ENCODE data around the gene LAMA2. TPM values are rescaled to one million over a fixed set of nuclear protein-coding genes. Genes with fewer than 3 reads are reported as not detected.

Gene LAMA2
- 100 to 1,000 TPM; 116 to 293 (median 118) TPM for total RNA-seq

GRCh38 chr6:128882991-128883611, at the start of gene LAMA2:
LAMA2 (plus strand) TSS chr6:128883138; CDS start chr6:128883246, 108 bp downstream.
- Histone ChIP-seq H3K4me1 (no peaks in the 10 kb centered on the region), H3K36me3 (peaks cover 3% of the 10 kb centered on the region), H3K9me3 (no peaks in the 10 kb centered on the region), H3K4me3 (peak within 1 kb of the TSS; percentile 53 to 84 (median 57)), H3K27me3 (no peaks in the 10 kb centered on the region), H3K27ac (peak within 1 kb of the TSS; percentile 46 to 87)
- TF ChIP-seq POLR2AphosphoS5 (IDR thresholded peaks at IDR 0.05), result peak; percentile 67 to 84 (median 68)
- peak; percentile 33 for TF ChIP-seq POLR2A (IDR thresholded peaks at IDR 0.05)
- no peak for TF ChIP-seq CTCF (IDR thresholded peaks at IDR 0.05)
- intact Hi-C loops (cut with DNase I; ENCODE audit: low total_unique reads), result loop anchor here (10.0 kb wide), 1 partner anchor 148 kb away; no protein-coding TSS in a partner anchor
- peak; percentile 49 to 56 for DNase-seq (ENCODE audit: low spot score in 2 of 2)

GRCh38 chr6:128836761-128837160, 46.2 kb upstream of the LAMA2 start:
- H3K27me3 ChIP-seq, result no peaks in the 10 kb centered on the region

DNA sequence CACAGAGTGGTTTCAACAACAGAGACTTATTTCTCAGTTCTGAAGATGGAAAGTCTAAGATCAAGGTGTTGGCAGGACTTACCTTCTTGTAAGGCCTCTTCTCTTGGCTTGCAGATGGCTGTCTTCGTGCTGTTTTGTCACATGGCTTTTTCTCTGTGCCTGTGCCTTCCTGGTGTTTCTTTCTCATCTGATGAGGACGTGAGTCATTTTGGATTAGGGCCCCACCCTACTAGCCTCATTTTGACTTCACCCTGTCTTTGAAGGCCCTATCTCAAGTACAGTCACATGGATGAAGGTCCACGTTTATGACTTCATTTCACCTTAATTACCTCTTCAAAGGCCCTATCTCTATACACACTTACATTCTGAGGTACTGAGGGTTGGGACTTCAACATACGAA, 41.4 kb upstream of the LAMA2 start:
- no peaks in the 10 kb centered on the region for H3K27me3 ChIP-seq
- H3K9me3 ChIP-seq, result no peaks in the 10 kb centered on the region
- DNase-seq (ENCODE audit: low spot score in 2 of 2), result no peak
- no peaks in the 10 kb centered on the region for H3K36me3 ChIP-seq
- H3K27ac ChIP-seq, result no peak overlapping the region
- TF ChIP-seq POLR2AphosphoS5 (IDR thresholded peaks at IDR 0.05) (no peak), POLR2A (IDR thresholded peaks at IDR 0.05) (no peak), CTCF (IDR thresholded peaks at IDR 0.05) (no peak)
- H3K4me1 ChIP-seq, result no peaks in the 10 kb centered on the region
- H3K4me3 ChIP-seq, result no peak overlapping the region
- intact Hi-C loops (cut with DNase I; ENCODE audit: low total_unique reads), result no loop called here

More at GRCh38 chr6:128836761-128837160, 46.2 kb upstream of the LAMA2 start:
- H3K4me1 ChIP-seq, result no peaks in the 10 kb centered on the region
- intact Hi-C loops (cut with DNase I; ENCODE audit: low total_unique reads), result no loop called here
- DNase-seq (ENCODE audit: low spot score in 2 of 2), result no peak
- no peaks in the 10 kb centered on the region for H3K9me3 ChIP-seq
- no peak overlapping the region for H3K27ac ChIP-seq
- TF ChIP-seq POLR2A (IDR thresholded peaks at IDR 0.05) (no peak), CTCF (IDR thresholded peaks at IDR 0.05) (no peak), POLR2AphosphoS5 (IDR thresholded peaks at IDR 0.05) (no peak)
- H3K4me3 ChIP-seq, result no peak overlapping the region
- no peaks in the 10 kb centered on the region for H3K36me3 ChIP-seq

DNA sequence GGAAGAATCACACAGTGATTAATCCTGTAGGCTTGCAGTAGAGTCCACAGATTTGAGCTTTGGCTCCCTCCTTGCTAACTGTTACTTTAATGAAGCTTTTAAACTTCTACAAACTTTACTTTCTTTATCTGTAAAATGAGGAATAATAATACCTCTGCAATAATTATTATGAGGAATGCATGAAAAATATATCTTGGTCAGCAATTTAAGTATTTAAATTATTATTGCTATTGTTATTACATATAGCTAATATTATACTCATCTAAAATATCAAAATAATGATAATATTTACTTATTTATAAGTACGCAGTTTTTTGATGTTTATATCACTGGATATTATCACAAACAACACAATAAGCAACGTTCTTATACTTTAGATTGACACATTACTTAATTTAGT, 38.3 kb upstream of the LAMA2 start:
- H3K4me1 ChIP-seq, result no peaks in the 10 kb centered on the region
- TF ChIP-seq POLR2AphosphoS5 (IDR thresholded peaks at IDR 0.05) (no peak), POLR2A (IDR thresholded peaks at IDR 0.05) (no peak), CTCF (IDR thresholded peaks at IDR 0.05) (no peak)
- no peaks in the 10 kb centered on the region for H3K36me3 ChIP-seq
- H3K27ac ChIP-seq, result no peak overlapping the region
- no peak for DNase-seq (ENCODE audit: low spot score in 2 of 2)
- H3K27me3 ChIP-seq, result no peaks in the 10 kb centered on the region
- no peaks in the 10 kb centered on the region for H3K9me3 ChIP-seq
- no peak overlapping the region for H3K4me3 ChIP-seq
- intact Hi-C loops (cut with DNase I; ENCODE audit: low total_unique reads), result no loop called here

DNA sequence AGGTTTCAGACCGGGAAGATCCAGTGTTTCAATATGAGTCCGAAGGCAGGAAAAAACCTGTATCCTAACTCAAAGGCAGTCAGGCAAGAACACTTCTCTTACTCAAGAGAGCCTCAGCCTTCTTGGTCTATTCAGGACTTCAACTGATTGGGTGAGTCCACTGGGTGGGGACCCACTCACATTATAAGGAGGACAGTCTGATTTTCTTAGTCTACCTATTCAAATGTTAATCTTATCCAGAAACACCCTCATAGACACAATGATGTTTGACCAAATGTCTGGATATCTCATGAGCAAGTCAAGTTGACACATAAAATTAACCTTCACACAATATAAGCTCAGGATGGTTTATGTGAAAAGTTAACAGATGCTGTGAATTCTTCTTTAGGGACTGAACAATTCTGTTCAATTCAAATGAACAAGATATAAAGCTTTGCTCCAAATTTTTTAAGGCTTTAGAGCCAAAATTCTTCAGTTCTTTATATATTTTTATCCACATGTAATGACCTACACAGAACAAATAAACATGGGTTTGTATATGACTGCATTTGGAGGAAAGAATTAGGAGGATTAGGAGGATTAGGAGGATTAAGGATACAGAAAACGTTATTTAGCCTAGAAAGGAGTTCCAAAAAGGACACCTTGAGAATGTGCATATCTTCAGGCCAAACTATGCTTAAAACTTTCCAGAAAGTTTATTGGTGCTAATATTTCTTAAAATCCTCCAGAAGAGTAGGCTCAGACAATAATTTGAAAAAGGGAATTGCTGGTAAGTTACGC, 35.3 kb upstream of the LAMA2 start:
- TF ChIP-seq CTCF (IDR thresholded peaks at IDR 0.05) (no peak), POLR2A (IDR thresholded peaks at IDR 0.05) (no peak), POLR2AphosphoS5 (IDR thresholded peaks at IDR 0.05) (no peak)
- DNase-seq (ENCODE audit: low spot score in 2 of 2), result no peak
- Histone ChIP-seq H3K36me3 (no peaks in the 10 kb centered on the region), H3K9me3 (no peaks in the 10 kb centered on the region), H3K27me3 (no peaks in the 10 kb centered on the region), H3K4me1 (no peaks in the 10 kb centered on the region), H3K27ac (no peak overlapping the region), H3K4me3 (no peak overlapping the region)
- intact Hi-C loops (cut with DNase I; ENCODE audit: low total_unique reads), result no loop called here

Data from breast epithelium (tissue), 4 donors.